Duodenal mucosa (tissue), 2 donors: ENCODE data around the gene GTF2B.

Source experiments
- H3K27ac ChIP-seq: one replicate; pipeline ENCODE4 v1.7.0; 2013; ENCODE audit warnings: low read depth, low read length
- H3K27me3 ChIP-seq, 2 donors: one replicate each; pipeline ENCODE4 v1.7.0; 2013; ENCODE audit warnings: low read length in 2 of 2, control low read depth in 1 of 2; ENCODE audit not compliant: insufficient read depth in 2 of 2, control insufficient read depth in 1 of 2
- H3K36me3 ChIP-seq, 2 donors: one replicate each; pipeline ENCODE4 v1.7.0; 2013; ENCODE audit warnings: low read length in 2 of 2, control low read depth in 1 of 2; ENCODE audit not compliant: insufficient read depth in 2 of 2, control insufficient read depth in 1 of 2
- H3K4me1 ChIP-seq, 2 donors: one replicate each; pipeline ENCODE4 v1.7.0; 2013; ENCODE audit warnings: low read length in 2 of 2, control low read depth in 1 of 2; ENCODE audit not compliant: insufficient read depth in 2 of 2, control insufficient read depth in 1 of 2
- H3K4me3 ChIP-seq, 2 donors: one replicate each; pipeline ENCODE4 v1.7.0; 2013; ENCODE audit warnings: low read length in 2 of 2, low read depth in 1 of 2
- H3K9ac ChIP-seq, 2 donors: one replicate each; pipeline ENCODE4 v1.7.0; 2013; ENCODE audit warnings: low read length in 2 of 2, low read depth in 1 of 2
- H3K9me3 ChIP-seq, 2 donors: one replicate each; pipeline ENCODE4 v1.7.0; 2013; ENCODE audit warnings: low read length in 2 of 2, control low read depth in 1 of 2; ENCODE audit not compliant: control insufficient read depth in 1 of 2

The GTF2B gene

GRCh38 chr1:88802950-88803349 lies 88.4 kb downstream of the GTF2B start:
- H3K9ac ChIP-seq = no peak overlapping the region
- H3K9me3 ChIP-seq = peaks cover 0 to 4% of the 10 kb centered on the region in 2 donors
- peaks cover 37 to 44% of the 10 kb centered on the region in 2 donors for H3K36me3 ChIP-seq
- H3K27ac ChIP-seq = no peak overlapping the region
- no peaks in the 10 kb centered on the region for H3K4me1 ChIP-seq
- H3K4me3 ChIP-seq = no peak overlapping the region
- H3K27me3 ChIP-seq = no peaks in the 10 kb centered on the region
